ENCODE data around the gene ONECUT1. TPM values are rescaled to one million over a fixed set of nuclear protein-coding genes. Genes with fewer than 3 reads are reported as not detected.

Gene ONECUT1
- total RNA-seq, 2 experiments from 2014 or later, result 0.15 to 0.25 TPM

GRCh38 chr15:52735231-52736089, 54.7 kb downstream of the ONECUT1 start:
- Histone ChIP-seq H3K79me2 (ENCODE audit: insufficient read depth, low read depth, low read length) (no peaks in the 10 kb centered on the region), H4K20me1 (ENCODE audit: insufficient read depth, low read length) (no peaks in the 10 kb centered on the region), H3K9me3 (ENCODE audit: low read length) (no peaks in the 10 kb centered on the region), H2AFZ (ENCODE audit: low read length) (no peak overlapping the region), H3K4me3 (ENCODE audit: low read depth, low read length, poor library complexity, severe bottlenecking) (no peak overlapping the region), H3K4me1 (ENCODE audit: insufficient read depth, low read length, poor library complexity, severe bottlenecking) (peaks cover 31% of the 10 kb centered on the region), H3K9me2 (ENCODE audit: insufficient read depth, low read length) (no peaks in the 10 kb centered on the region), H3K27ac (ENCODE audit: low read depth, low read length, poor library complexity, severe bottlenecking) (no peak overlapping the region), H3K36me3 (ENCODE audit: insufficient read depth, low read length) (no peaks in the 10 kb centered on the region; the same call in 1 of the 2 replicates), H3K4me2 (ENCODE audit: low read length) (no peak overlapping the region)
- BruUV-seq (replicated peaks), result no TSS peak
- CTCF ChIA-PET (ENCODE audit: unreplicated experiment), result interaction anchor here (0.7 to 0.9 kb wide), 2 partner anchors 373 to 481 kb away, joined by 3 to 4 read pairs; no protein-coding TSS in a partner anchor
- intact Hi-C loops (cut with micrococcal nuclease; ENCODE audit: unreplicated experiment), result loop anchor here (1.0 to 2.0 kb wide), 3 partner anchors 207 to 479 kb away; partner anchors contain the start of gene MYO5A
- POLR2A ChIA-PET, result interaction anchor here (0.7 to 1.2 kb wide), 3 partner anchors 209 to 479 kb away, joined by 3 read pairs; no protein-coding TSS in a partner anchor
- DNase-seq (ENCODE audit: low spot score), result peak; percentile 86
- TF ChIP-seq EZH2phosphoT487 (IDR thresholded peaks at IDR 0.05; ENCODE audit: borderline replicate concordance, low read depth, low read length), result no peak
- TF ChIP-seq, protein P1, sequence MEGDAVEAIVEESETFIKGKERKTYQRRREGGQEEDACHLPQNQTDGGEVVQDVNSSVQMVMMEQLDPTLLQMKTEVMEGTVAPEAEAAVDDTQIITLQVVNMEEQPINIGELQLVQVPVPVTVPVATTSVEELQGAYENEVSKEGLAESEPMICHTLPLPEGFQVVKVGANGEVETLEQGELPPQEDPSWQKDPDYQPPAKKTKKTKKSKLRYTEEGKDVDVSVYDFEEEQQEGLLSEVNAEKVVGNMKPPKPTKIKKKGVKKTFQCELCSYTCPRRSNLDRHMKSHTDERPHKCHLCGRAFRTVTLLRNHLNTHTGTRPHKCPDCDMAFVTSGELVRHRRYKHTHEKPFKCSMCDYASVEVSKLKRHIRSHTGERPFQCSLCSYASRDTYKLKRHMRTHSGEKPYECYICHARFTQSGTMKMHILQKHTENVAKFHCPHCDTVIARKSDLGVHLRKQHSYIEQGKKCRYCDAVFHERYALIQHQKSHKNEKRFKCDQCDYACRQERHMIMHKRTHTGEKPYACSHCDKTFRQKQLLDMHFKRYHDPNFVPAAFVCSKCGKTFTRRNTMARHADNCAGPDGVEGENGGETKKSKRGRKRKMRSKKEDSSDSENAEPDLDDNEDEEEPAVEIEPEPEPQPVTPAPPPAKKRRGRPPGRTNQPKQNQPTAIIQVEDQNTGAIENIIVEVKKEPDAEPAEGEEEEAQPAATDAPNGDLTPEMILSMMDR (conservative IDR thresholded peaks at IDR 0.05; ENCODE audit: low read length), result peak; percentile 98

GRCh38 chr15:52734329-52734728, 55.8 kb downstream of the ONECUT1 start:
- Histone ChIP-seq H3K4me2 (ENCODE audit: low read length) (no peak overlapping the region), H3K79me2 (ENCODE audit: insufficient read depth, low read depth, low read length) (no peaks in the 10 kb centered on the region), H3K27ac (ENCODE audit: low read depth, low read length, poor library complexity, severe bottlenecking) (no peak overlapping the region), H3K4me1 (ENCODE audit: insufficient read depth, low read length, poor library complexity, severe bottlenecking) (peaks cover 43% of the 10 kb centered on the region), H2AFZ (ENCODE audit: low read length) (0 out of 2 replicates have a peak overlapping the region, but pooled peaks have one; percentile 8), H4K20me1 (ENCODE audit: insufficient read depth, low read length) (no peaks in the 10 kb centered on the region), H3K4me3 (ENCODE audit: low read depth, low read length, poor library complexity, severe bottlenecking) (no peak overlapping the region), H3K9me3 (ENCODE audit: low read length) (no peaks in the 10 kb centered on the region), H3K9me2 (ENCODE audit: insufficient read depth, low read length) (no peaks in the 10 kb centered on the region), H3K36me3 (ENCODE audit: insufficient read depth, low read length) (no peaks in the 10 kb centered on the region; the same call in 1 of the 2 replicates)
- no TSS peak for BruUV-seq (replicated peaks)
- intact Hi-C loops (cut with micrococcal nuclease; ENCODE audit: unreplicated experiment), result loop anchor here (2.0 to 5.0 kb wide), 3 partner anchors 152 to 267 kb away; partner anchors contain the start of gene MYO5A
- POLR2A ChIA-PET, result interaction anchor here (0.6 to 1.2 kb wide), 2 partner anchors 127 to 478 kb away, joined by 3 read pairs; no protein-coding TSS in a partner anchor
- no peak for DNase-seq (ENCODE audit: low spot score)
- TF ChIP-seq EZH2phosphoT487 (IDR thresholded peaks at IDR 0.05; ENCODE audit: borderline replicate concordance, low read depth, low read length), result no peak
- TF ChIP-seq, protein P1 (conservative IDR thresholded peaks at IDR 0.05; ENCODE audit: low read length), result no peak
- CTCF ChIA-PET (ENCODE audit: unreplicated experiment), result interaction anchor here (0.9 to 1.2 kb wide), 3 partner anchors 372 to 480 kb away, joined by 3 to 4 read pairs (median 3); no protein-coding TSS in a partner anchor

Measured in OCI-LY7 (cell line).